GM19351 (cell line): ENCODE data around the gene CTU2.

Experiments used
- ATAC-seq: cut with Tn5 transposase; IDR thresholded peaks from one replicate; pipeline ENCODE4 v1.9.1; 2021; ENCODE audit warnings: mild to moderate bottlenecking, moderate library complexity; ENCODE audit not compliant: unreplicated experiment

The CTU2 gene

GRCh38 chr16:88681084-88681680 is 25.1 kb upstream of the CTU2 start:
- no peak for ATAC-seq

GRCh38 chr16:88681709-88682451 is 24.4 kb upstream of the CTU2 start:
- peak; percentile 71 for ATAC-seq

GRCh38 chr16:88684569-88685155 is 21.6 kb upstream of the CTU2 start:
- no peak for ATAC-seq

- no peak for ATAC-seq
Measured at GRCh38 chr16:88685156-88686061, 20.9 kb upstream of the CTU2 start.

- no peak for ATAC-seq
Measured at GRCh38 chr16:88686062-88686438, 20.3 kb upstream of the CTU2 start.

GRCh38 chr16:88686439-88687253 is 19.7 kb upstream of the CTU2 start, which contains the start of gene SNAI3:
SNAI3 (minus strand) TSS chr16:88686507; CDS start chr16:88686406, 101 bp downstream.
- peak; percentile 61 for ATAC-seq

- ATAC-seq = no peak
Measured at GRCh38 chr16:88687254-88687576, 19.1 kb upstream of the CTU2 start.

- ATAC-seq = no peak
Measured at GRCh38 chr16:88687676-88688012, 18.7 kb upstream of the CTU2 start.

GRCh38 chr16:88688013-88688778 is 18.1 kb upstream of the CTU2 start:
- no peak for ATAC-seq

- ATAC-seq = no peak
Measured at GRCh38 chr16:88690341-88691128, 15.8 kb upstream of the CTU2 start.

GRCh38 chr16:88691129-88691813 is 15.0 kb upstream of the CTU2 start:
- ATAC-seq = no peak

- ATAC-seq = no peak
Measured at GRCh38 chr16:88691924-88692560, 14.3 kb upstream of the CTU2 start.

- no peak for ATAC-seq
Measured at GRCh38 chr16:88692861-88693260, 13.4 kb upstream of the CTU2 start.

GRCh38 chr16:88693420-88694177 is 12.7 kb upstream of the CTU2 start:
- no peak for ATAC-seq

GRCh38 chr16:88694221-88695087 is 11.8 kb upstream of the CTU2 start:
- ATAC-seq = no peak

- ATAC-seq = no peak
Measured at GRCh38 chr16:88695218-88695617, 11.1 kb upstream of the CTU2 start.
